ENCODE measurements around the gene A2M.

DNA sequence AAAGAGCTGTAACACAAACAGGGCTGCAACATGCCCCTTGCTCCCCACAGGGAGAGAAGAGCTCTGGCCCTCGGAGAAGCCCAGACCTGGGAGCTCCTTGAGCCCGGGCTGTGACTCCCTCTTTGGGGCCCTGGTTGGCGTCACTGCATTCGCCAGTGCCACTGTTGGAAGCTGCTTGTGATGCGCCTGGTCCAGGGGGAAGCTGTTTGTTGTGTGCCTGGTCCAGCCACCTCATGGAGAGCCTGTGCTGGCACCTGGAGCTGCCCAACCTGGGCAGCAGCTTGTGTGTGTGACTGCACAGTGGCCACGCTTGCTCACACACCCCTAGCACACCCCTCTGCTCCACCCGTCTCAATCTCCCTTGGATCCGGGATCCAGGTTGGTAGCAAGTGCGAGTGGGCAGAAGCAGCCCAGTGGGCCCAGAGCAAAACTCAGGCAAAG lies 49.5 kb downstream of the A2M start:
- TF ChIP-seq, protein P1, sequence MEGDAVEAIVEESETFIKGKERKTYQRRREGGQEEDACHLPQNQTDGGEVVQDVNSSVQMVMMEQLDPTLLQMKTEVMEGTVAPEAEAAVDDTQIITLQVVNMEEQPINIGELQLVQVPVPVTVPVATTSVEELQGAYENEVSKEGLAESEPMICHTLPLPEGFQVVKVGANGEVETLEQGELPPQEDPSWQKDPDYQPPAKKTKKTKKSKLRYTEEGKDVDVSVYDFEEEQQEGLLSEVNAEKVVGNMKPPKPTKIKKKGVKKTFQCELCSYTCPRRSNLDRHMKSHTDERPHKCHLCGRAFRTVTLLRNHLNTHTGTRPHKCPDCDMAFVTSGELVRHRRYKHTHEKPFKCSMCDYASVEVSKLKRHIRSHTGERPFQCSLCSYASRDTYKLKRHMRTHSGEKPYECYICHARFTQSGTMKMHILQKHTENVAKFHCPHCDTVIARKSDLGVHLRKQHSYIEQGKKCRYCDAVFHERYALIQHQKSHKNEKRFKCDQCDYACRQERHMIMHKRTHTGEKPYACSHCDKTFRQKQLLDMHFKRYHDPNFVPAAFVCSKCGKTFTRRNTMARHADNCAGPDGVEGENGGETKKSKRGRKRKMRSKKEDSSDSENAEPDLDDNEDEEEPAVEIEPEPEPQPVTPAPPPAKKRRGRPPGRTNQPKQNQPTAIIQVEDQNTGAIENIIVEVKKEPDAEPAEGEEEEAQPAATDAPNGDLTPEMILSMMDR (IDR thresholded peaks at IDR 0.05) = no peak
- TF ChIP-seq POLR2A (IDR thresholded peaks at IDR 0.05) = no peak

Measured in suprapubic skin (tissue), 3 donors.